Lower leg skin (tissue), 4 donors: Measurements from ENCODE around the gene INO80D. TPM values are rescaled to one million over a fixed set of nuclear protein-coding genes. Genes with fewer than 3 reads are reported as not detected.
A peak's percentile ranks its signal among the peaks of the same experiment; 100 is the strongest.

ENCODE experiments used
- DNase-seq, 2 donors: peaks; one replicate each; pipeline ENCODE4 v3.0.0-alpha.2; 2019; ENCODE audit warnings: low spot score in 2 of 2
- H3K4me3 ChIP-seq: fragments of 200-600 bp; sonication (generic); 2 replicates; pipeline ENCODE4 v1.5.1; 2017; ENCODE audit warnings: mild to moderate bottlenecking, low read depth; ENCODE audit not compliant: poor library complexity, severe bottlenecking
- CTCF ChIP-seq, 3 donors: fragments of 450-650 bp; IDR thresholded peaks; one replicate each; pipeline ENCODE4 v1.5.1; 2016; ENCODE audit warnings: antibody characterized with exemption in 3 of 3, mild to moderate bottlenecking in 3 of 3, moderate library complexity in 2 of 3
- POLR2A ChIP-seq, 2 donors: fragments of 450-650 bp; IDR thresholded peaks; one replicate each; pipeline ENCODE4 v1.6.1; 2016 to 2017; ENCODE audit warnings: antibody characterized with exemption in 2 of 2, mild to moderate bottlenecking in 1 of 2, moderate library complexity in 1 of 2
- WGBS, 2 donors: methylation state at CpG; one replicate each; pipeline ENCODE4 v1.1.5; 2018; 5-methylcytosine and 5-hydroxymethylcytosine counted together
- intact Hi-C: fragments of 100-400 bp; cut with DNase I; formaldehyde crosslinking; loops from one replicate; pipeline ENCODE4 v1.15.0; 2023; ENCODE audit warnings: low total_unique reads
- total RNA-seq, 4 donors: library from RNA; depleted of rRNA; stranded (reverse); fragments of >200 nt; gene quantifications; one replicate each; pipeline ENCODE4 v1.1.0, GENCODE V29; 2016

Gene INO80D
- total RNA-seq, 4 donors from 2014 or later, result 13.4 to 28.7 (median 24.4) TPM

GRCh38 chr2:205976120-205976814, 109.7 kb downstream of the INO80D start:
- peak in 1 of 2 donors; percentile 60 for DNase-seq
- no peak for TF ChIP-seq CTCF (IDR thresholded peaks at IDR 0.05)
- no peak for TF ChIP-seq POLR2A (IDR thresholded peaks at IDR 0.05)
- intact Hi-C loops, result no loop called here
- H3K4me3 ChIP-seq, result no peak overlapping the region
- 91 to 92% methylated on average over 19 of the region's 19 CpGs for WGBS, 2 donors

- 71 to 72% methylated on average over 5 of the region's 5 CpGs for WGBS, 2 donors
Observed at GRCh38 chr2:205975082-205975949, 110.7 kb downstream of the INO80D start.

GRCh38 chr2:205972113-205972512, 113.9 kb downstream of the INO80D start:
- DNase-seq, result peak in 1 of 2 donors; percentile 45
- TF ChIP-seq CTCF (IDR thresholded peaks at IDR 0.05) (no peak), POLR2A (IDR thresholded peaks at IDR 0.05) (no peak)
- 67 to 80% methylated on average over 1 of the region's 1 CpG for WGBS, 2 donors
- no peak overlapping the region for H3K4me3 ChIP-seq
- intact Hi-C loops, result no loop called here

More at GRCh38 chr2:205975082-205975949, 110.7 kb downstream of the INO80D start:
- intact Hi-C loops, result no loop called here
- DNase-seq, result peak in 1 of 2 donors; percentile 31
- TF ChIP-seq CTCF (IDR thresholded peaks at IDR 0.05) (peak in 1 of 3 donors; percentile 85), POLR2A (IDR thresholded peaks at IDR 0.05) (no peak)
- no peak overlapping the region for H3K4me3 ChIP-seq

- H3K4me3 ChIP-seq, result no peak overlapping the region
- TF ChIP-seq POLR2A (IDR thresholded peaks at IDR 0.05) (no peak), CTCF (IDR thresholded peaks at IDR 0.05) (no peak)
- DNase-seq, result peak in 1 of 2 donors; percentile 32
- intact Hi-C loops, result no loop called here
- WGBS, 2 donors, result 62 to 73% methylated on average over 5 of the region's 5 CpGs
Observed at GRCh38 chr2:205970348-205970747, 115.6 kb downstream of the INO80D start.

- WGBS, 2 donors, result 90 to 93% methylated on average over 4 of the region's 4 CpGs
- intact Hi-C loops, result loop anchor here (5.0 kb wide), 1 partner anchor 497 kb away; no protein-coding TSS in a partner anchor
- peak in 1 of 2 donors; percentile 28 for DNase-seq
Observed at GRCh38 chr2:205969584-205969983, 116.4 kb downstream of the INO80D start.

More at GRCh38 chr2:205969584-205969983, 116.4 kb downstream of the INO80D start:
- H3K4me3 ChIP-seq, result no peak overlapping the region
- TF ChIP-seq CTCF (IDR thresholded peaks at IDR 0.05) (no peak), POLR2A (IDR thresholded peaks at IDR 0.05) (no peak)
